GM12873 (cell line): ENCODE measurements around the gene FAM8A1.

Experiments used
- TF ChIP-seq, protein P1 (sequence below): IDR thresholded peaks from 2 replicates; pipeline ENCODE4 v1.5.1; 2012; ENCODE audit warnings: low read depth, mild to moderate bottlenecking, moderate library complexity, low read length, control low read depth; ENCODE audit not compliant: insufficient read depth; ENCODE audit errors: missing control alignments

The FAM8A1 gene

DNA sequence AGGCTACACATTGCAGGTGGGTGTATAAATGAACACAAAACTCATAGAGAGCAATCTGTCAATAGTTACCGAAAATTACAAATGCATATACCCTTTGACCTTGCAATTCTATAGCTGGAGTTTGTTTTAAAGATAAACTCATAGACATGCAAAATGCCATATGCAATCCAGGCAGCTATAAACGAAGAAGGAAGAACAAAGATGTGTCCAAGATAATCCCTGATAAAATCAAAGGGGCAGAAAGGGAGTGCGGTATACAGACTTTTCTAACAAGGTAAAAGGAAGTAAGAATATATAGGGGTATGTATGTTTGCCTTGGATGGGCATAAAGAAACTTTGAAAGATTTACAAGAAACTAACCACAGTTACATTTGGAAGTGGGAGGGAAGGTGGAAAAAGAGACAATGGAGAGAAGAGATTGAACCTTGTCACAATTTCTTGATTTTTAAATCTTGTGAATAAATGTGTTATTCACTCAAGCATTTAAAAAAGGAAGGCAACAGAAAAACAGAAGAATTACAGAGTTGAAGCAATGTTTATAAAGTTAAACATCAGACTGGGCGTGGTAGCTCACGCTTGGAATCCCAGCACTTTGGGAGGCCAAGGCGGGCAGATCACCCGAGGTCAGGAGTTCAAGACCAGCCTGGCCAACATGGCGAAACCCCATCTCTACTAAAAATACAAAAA lies 29.9 kb downstream of the FAM8A1 start:
- TF ChIP-seq, protein P1, sequence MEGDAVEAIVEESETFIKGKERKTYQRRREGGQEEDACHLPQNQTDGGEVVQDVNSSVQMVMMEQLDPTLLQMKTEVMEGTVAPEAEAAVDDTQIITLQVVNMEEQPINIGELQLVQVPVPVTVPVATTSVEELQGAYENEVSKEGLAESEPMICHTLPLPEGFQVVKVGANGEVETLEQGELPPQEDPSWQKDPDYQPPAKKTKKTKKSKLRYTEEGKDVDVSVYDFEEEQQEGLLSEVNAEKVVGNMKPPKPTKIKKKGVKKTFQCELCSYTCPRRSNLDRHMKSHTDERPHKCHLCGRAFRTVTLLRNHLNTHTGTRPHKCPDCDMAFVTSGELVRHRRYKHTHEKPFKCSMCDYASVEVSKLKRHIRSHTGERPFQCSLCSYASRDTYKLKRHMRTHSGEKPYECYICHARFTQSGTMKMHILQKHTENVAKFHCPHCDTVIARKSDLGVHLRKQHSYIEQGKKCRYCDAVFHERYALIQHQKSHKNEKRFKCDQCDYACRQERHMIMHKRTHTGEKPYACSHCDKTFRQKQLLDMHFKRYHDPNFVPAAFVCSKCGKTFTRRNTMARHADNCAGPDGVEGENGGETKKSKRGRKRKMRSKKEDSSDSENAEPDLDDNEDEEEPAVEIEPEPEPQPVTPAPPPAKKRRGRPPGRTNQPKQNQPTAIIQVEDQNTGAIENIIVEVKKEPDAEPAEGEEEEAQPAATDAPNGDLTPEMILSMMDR = no peak

DNA sequence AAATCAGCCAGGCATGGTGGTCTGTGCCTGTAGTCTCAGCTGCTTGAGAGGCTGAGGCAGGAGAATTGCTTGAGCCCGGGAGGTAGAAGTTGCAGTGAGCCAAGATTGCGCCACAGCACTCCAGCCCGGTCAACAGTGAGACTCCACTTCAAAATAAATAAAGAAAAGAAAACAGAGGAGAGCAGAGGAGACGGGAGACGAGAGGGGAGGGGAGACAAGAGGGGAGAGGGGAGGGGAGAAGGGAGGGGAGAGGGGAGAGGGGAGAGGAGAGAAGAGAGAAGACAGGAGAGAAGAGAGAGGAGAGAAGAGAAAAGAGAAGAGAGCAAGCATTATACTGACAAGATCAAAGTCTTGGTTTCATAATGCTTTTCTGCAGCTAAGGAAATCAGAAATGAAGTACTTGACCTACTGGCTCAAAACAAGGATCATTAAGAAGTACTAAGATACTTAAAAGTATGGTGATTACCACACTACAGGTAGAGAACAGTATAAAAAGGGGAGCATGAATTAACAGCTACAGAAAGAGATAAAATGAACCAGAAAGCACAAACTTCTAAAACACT lies 30.5 kb downstream of the FAM8A1 start:
- TF ChIP-seq, protein P1 = no peak

DNA sequence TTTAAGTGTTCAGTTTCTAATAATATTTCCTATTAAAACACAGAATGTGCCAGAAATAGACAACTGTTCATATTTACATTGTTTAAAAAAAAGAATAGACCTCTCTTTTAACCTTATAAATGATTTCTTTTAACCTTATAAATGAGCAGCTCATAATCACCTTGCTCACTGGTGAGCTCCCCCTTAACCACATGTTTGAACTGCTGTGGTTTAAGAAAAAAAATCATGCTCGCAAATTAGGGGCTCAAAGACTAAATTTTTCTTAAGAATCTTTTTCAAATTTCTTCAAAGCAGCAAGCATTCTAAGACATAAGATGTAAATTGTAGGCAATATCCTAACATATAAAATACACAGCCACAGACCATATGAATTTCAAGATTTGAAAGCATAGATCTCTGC lies 32.8 kb downstream of the FAM8A1 start:
- TF ChIP-seq, protein P1 = no peak

DNA sequence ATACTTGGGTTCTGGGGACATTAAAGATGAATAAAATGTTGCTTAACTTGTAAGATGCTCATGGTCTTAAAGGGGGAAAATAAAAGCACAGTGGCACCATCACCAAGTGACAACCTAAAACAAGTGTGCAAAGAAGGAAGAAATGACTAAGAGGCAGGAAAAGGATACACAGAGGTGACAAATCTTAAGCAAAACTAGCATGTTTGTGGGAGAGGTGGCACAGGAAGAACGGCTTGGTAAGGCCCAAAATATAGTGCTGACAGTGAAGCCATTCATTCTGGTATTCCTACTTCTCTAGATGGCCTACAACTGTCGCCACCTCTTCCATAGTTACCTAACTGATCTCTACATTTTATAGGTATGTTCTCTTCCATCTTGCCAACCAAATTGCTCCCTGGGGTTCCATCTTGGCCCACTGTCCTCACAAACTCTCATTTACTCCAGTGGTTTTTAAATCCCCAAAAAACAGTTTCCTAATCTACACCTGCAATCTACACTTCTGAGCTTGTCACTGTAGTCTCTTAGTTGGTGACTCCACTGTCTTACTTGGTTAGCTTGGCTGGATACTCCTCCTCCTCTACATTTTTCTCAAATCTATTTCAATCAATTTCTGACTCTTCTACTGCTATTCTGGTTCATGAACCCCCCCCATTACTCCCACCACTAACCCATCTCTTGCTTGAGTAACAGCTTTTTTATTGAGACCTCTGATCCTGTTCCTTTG lies 33.5 kb downstream of the FAM8A1 start:
- TF ChIP-seq, protein P1 = no peak

DNA sequence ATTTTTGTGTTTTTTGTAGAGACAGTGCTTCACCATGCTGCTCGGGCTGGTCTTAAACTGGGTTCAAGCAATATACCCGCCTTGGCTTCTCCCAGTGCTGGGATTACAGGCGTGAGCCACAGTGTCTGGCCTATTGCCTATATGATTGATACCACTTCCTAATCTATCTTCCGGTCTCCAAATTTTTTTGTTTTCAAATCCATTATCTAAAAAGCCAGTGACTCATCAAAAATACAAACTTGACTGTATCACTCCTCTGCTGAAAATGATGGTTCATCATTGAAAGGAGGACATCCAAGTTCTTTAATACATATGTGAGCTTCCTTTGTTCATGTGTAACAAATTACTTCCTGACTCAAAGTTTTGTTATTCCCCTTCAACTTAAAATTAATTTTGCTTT lies 35.5 kb downstream of the FAM8A1 start:
- TF ChIP-seq, protein P1 = no peak

DNA sequence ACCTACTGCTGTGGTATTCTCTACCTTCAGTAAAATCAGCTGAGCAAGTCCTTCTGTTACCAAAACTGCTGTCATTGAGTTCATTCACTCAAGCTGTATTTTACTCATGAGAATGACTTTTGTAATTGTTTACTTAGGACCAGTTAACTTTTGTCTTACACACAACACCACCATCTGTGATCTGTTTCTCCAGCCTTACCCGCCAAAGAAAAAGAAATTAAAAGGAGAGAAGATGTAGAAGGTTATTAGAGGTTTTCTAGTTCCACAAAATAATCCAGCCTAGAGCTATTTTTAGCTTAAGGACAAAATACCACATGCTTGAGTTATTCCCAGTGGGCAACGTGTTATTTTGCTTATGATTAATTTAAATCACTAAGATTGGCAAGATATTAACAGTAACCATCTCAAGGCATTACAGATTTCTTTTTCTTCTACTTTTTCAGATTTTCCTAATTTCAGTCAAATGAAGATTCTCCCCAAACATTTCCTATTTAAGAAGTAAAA lies 38.2 kb downstream of the FAM8A1 start:
- TF ChIP-seq, protein P1 = no peak

DNA sequence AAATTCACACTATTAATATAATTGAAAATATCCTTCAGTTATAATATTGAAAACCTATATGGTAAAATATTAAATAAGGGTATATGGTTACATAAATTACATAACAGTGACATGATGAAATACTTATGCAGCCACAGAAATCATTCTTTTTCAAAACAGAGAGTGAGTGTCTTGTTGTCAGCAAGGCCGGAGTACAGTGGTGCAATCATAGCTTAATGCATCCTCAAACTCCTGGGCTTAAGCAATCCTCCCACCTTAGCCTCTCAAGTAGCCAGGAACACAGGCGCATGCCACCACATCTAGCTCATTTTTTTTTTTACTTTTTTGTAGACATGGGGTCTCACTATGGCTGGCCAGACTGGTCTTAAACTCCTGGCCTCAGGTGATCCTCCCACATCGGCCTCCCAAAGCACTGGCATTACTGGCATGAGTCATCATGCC lies 40.4 kb downstream of the FAM8A1 start:
- TF ChIP-seq, protein P1 = no peak
